GM18505 (cell line): ENCODE measurements around the gene PI4KA.

Experiments used
- ATAC-seq: cut with Tn5 transposase; IDR thresholded peaks from one replicate; pipeline ENCODE4 v1.9.1; 2021; ENCODE audit not compliant: unreplicated experiment
- POLR2A ChIP-seq: IDR thresholded peaks from 4 replicates; pipeline ENCODE4 v1.6.1; 2011; ENCODE audit warnings: borderline replicate concordance; ENCODE audit not compliant: insufficient read depth, insufficient read length; ENCODE audit errors: extremely low read depth

Gene PI4KA

DNA sequence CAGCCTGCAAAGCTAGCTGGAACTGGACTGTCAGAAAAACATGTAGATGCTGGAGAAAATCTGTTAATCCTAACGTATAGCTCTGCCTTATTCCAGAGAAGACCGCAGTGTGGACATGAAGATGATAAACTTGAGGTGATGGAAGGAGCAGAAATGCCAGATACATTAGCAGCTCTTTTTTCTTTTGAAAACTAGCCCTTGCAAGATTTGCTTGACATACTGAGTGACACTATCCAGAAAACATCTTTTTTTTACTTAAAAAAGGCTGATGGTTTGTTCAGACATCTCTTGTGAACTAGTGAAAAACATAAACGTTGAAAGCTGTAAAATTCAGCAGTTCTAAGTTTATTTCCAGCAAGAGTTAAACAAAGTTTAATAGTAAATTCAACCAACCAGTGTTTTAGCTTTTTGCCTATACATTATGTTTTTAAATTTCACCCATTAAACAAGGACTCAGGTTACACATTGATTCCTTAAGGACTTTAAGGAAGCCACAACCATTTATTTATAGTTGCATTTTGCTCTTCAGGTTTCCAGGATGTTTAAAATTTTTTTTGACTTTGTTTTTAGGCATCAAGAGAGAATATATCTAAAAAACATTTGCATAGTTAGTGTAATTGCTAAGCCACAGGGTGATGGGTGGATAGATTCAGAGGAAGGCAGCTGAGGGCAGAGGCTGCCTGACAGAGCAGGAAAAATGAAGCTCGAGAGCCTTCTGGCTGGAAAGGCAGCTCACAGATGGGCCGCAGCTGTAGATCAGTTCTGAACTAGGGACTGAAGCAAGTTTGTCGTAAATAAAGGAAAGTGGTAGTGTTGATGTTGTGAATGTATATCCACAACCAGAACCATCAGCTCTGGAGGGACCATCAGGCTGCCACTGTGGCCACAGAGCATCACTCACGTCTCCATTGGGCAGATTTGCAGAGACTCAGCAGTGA is 9.7 kb upstream of the PI4KA start:
- no peak for ATAC-seq
- no peak for TF ChIP-seq POLR2A

DNA sequence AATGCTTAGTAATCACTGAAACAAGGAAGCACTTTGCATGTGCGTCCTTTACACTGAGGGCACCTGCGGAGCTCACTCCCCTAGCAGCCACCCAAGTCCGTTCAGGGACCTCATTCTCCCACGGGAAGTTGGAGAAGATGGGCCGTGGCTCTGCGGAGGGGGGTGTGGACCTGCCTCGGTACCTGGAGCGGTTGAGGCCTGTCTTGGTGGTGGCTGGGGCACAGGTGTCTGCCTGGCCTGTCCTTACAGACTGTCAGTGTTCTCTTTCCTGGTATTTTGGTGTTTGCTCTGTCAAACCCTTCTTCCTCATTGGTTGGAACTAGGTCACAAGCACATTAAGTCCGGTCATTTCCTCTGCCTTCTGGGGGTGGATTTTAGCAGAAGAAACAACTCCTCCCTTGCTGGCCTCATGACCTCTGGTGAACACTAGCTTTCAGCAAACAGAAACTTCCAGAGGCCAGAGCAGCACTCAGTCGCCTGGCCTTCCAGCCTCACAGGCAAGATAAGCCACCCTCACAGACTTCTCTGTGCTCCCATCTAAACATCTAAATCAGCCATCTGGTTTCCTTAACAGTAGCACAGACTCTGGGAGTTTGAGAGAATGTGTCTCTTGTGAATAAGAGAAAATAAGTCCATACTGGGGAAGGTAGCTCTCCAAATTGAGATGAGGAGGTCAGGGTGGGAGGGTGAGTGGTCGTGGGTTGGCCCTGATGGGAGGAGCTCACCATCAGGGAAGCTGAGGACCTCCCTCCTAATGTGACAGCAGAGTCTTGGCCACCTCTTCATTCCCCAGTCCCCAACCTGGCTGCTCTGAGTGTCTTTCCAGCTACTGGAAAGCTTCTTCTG is 8.8 kb upstream of the PI4KA start:
- no peak for TF ChIP-seq POLR2A
- no peak for ATAC-seq

DNA sequence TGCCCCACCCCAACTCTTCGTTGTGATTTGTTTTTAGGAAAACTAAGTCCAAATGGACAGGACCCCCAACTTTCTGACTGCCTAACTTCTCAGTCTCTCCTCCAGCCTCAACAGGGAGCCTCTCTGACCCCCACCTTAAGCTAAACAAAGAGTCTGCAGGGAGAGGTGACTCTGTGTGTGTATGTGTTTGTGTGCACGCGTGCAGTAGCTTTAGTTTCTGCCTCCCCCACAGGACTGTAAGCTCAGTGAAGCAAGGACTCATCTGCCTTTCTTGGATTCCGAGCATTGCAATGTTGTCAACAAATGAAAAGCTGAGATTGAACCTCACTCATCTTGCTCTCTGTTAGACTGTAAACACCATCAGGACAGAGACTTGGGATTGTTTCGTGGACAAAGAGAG is 8.1 kb upstream of the PI4KA start:
- no peak for TF ChIP-seq POLR2A
- ATAC-seq, result no peak

DNA sequence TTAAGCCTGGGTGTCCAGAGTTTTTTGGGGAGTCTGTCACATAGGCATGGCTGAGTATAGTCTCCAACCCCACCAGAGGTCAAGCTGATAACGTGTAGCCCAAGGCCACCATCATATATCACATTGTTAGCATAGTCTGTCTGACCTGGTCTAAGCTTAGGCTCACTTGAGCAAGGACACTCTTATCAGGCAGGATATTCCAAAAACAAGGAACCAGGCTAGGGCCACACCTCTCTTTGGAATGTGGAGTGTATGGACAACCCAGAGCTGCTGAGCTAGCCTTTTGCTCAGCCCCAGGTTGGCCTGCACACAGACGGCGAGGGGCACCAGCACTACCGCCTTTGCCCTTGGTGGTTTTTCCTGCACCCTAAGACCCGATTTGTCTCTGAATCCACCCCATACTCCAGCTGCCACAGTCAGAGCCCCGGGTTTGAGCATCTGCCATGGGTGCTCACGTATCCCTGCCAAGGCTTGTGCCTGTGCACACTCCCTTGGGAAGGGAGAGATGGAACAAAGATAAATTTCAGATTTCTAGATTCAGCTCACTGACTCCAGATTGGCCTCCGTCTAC is 7.3 kb upstream of the PI4KA start:
- ATAC-seq, result no peak
- no peak for TF ChIP-seq POLR2A

DNA sequence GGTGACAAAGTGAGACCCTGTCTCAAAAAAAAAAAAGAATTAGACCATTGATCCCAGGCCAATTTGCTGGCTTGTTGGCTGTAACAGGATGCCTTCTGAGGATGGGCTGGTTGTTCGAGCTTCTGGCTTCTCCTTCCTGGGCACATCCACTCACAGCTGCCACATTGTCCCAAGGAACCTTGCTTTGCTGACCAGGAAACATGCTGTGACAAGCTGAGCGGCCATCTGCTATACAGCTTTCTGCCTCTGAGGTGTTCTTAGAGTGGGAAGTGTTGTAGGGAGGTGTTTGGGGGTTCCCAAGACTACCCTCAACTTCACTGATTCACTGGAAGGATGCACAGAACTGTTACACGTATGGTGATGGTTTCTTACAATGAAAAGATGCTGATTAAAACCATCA is 6.7 kb upstream of the PI4KA start:
- ATAC-seq, result no peak

DNA sequence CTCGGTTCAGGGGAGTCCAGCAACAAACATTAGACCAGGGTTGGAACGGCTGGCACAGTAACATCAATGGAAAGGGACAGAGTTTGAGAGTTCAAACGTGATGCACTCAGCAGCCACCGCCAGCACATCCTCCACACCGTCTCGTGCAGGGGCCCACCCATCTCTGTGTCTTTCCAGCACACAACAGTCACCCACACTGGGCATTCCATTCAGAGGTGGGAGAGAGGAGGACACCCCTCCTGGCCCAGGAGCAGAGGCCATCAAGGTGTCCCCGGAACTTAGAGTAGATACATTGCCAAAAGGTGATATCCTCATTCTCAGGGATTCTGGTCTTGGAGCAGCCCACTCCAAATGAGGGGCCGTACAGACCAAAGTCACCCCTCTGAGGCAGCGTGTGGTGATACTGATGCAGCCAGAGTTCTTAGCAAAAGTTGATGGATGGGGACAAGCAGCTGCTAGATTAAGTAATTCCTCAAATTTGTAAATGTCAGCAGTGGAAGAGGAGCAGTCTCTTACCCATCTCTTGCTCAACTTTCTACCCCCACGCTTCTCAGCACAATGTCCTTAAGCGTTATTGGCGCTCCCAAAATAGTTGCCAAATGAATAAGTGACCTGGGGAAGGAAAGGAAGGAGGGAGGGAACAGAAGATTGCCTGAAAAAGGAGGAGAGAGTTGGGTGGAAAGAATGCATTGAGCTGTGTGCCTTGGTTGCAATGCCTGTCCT is 5.7 kb upstream of the PI4KA start:
- no peak for TF ChIP-seq POLR2A

More for the DNA sequence above, 6.7 kb upstream of the PI4KA start:
- TF ChIP-seq POLR2A, result no peak

DNA sequence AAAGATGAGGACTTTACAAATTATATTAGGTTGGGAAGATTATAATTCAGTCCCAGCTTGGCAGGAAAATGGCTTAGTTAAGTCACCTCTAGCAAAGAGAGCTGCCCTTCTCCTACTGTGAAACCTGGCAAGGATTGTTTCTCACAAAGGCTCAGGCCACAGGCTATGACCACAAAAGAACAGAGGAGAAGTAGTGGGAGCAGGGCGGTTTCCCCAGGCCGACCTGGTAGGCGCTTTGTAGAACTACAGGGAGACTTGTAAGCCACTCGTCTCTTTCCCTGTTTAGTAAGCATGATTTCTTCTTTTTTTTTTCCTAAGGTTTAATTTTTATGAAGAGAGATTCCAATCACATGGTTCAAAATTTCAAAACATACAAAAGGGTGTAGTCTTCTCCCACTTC is 4.8 kb upstream of the PI4KA start:
- ATAC-seq, result no peak
- no peak for TF ChIP-seq POLR2A

More for the DNA sequence above, 5.7 kb upstream of the PI4KA start:
- no peak for ATAC-seq

DNA sequence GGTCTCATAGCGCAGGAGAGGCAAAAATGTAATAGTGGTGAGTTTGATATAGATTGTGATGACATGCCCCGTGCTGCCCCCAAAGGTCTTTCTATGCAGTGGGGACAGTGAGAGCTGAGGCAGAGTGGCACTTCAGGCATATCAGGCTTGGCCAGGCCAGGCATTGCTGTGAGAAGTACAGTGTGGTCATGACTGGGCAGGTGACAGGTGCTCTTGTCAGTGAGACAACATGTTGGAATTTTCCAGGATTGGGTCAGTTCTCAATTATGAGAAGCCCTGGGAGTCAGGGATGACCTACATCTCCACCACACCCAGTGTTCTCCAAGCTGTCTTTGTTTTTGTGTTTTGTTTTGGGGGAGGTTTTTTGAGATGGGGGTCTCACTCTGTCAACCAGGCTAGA is 3.9 kb upstream of the PI4KA start:
- ATAC-seq, result no peak
- TF ChIP-seq POLR2A, result no peak

DNA sequence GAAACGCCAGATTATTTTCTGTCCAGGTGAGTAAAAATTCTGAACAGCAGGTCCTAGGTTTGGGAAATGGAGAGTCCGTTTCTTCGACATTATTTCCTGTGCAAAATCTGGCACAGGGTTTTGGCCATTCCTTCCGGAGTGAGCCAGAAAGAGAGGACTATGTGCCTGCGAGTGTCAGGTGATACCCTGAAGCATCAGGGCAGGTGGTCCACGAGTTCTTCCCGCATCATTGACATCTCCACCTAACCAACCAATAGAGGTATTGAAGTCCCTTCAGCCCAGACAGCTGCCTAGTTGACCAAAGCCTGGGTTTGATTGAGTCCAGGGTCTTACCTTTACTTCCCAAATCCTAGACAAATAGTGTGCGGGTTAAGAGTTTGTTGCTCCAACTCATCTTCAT is 1.0 kb upstream of the PI4KA start:
- TF ChIP-seq POLR2A, result no peak
- ATAC-seq, result no peak

DNA sequence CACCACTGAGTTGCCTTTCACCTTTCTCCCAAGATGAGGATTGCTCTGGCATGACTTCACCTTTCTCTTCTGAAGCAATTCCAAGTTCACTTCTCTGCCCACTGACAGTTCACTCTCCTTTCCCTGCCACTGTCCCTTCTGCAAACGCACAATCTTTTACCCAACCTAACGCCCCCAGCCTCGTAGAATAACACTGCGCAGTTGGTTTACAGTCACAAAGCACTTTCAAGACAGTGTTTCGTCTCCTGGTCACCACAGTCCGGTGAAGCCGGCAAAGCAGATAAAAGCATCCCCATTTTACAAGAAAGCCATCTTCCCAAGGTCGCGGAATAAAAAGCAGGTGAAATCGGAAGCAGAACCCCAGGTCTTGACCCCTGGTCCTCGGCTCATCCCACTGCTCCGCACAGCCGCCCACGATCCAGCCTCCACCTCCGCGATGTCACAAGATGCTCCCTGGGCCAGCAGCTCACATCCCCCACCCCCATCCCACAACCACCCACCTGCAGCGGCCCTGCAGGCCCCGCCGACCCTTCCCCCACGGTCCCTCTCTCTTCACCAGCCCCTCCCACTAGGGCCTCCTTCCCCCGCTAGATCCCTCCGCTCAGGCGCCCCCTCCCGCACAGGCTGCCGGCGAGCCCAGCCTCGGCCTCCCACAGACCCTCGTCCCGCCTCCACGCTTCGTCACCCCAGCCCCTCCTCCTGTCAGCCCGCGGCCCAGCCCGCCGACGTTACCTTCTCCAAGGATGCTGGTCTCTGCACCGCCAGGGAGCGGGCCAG is 585 bp downstream of the PI4KA start:
- no peak for TF ChIP-seq POLR2A
- ATAC-seq, result peak; percentile 45

DNA sequence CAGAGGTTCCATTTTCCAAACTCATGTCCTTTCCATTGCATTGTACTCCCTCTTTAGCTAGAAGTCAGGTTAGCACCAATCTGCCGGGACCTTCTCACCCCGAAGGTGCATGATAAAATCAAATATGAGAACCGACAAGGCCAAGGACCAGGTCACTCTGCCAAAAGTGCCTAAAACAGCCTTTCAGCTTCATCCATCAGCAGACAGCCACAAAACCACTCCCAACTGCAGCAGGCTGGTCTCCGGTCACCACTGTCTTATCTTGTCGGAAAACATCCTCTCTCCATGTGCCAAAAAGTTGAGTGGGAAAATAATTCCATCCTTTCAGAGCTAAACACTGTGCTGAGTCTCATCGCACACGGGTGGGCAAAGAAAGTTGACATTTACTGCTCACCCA is 1.4 kb downstream of the PI4KA start:
- no peak for ATAC-seq

DNA sequence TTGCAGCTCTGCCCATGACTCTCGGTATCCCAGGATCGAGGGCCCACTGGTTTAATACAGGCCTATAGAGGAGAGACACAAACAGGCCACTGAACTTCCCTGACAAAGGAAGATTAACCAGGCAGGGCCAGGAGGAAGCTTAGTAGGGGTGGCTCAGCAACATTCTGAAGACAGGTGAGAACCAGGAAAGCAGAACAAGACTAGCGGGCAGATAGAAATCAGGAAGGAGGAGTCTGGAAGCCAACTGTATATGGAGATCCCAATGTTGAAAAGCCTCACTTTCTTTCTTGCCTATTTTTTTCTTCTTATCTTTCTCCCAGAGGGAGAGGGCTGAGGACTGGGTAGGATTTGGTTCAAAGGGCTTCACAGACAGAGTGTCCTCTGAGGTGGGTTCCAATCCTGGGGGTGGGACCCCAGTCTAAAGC is 5.4 kb downstream of the PI4KA start:
- no peak for ATAC-seq
- no peak for TF ChIP-seq POLR2A

More for the DNA sequence above, 1.4 kb downstream of the PI4KA start:
- no peak for TF ChIP-seq POLR2A
